Measurements from ENCODE around the gene SORCS2.

The SORCS2 gene

DNA sequence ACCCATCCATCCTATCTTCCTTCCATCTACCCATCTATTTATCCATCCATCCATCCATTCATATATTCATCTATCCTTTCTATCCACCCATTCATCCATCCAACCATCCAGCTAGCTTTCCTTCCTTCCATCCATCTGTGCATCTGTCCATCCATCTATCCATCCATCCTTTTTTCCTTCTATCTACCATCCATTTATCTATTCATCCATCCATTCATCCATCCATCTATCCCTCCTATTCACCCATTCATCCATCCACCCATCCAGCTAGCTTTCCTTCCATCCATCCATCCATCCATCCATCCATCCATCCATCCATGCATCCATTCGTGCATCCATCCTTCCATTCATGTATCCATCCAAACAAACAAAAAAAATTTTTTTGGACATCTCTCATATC, 123.6 kb downstream of the SORCS2 start:
- no peak overlapping the region for H2AFZ ChIP-seq (ENCODE audit: low read depth, low read length)
- H2BK120ac ChIP-seq (ENCODE audit: low read depth, low read length): no peak overlapping the region
- WGBS: 50% methylated on average over 1 of the region's 1 CpG
- H3K4me1 ChIP-seq (ENCODE audit: control insufficient read depth, insufficient read depth, low read depth, low read length): peaks cover 6% of the 10 kb centered on the region
- no peak overlapping the region for H3K18ac ChIP-seq (ENCODE audit: low read depth in 1 of 2, low read length in 2 of 2)
- H3K36me3 ChIP-seq (ENCODE audit: control insufficient read depth in 1 of 2, insufficient read depth in 2 of 2, low read depth in 1 of 2, low read length in 2 of 2): peaks cover 0 to 2% of the 10 kb centered on the region in 2 experiments
- H3K27ac ChIP-seq (ENCODE audit: low read length, poor library complexity, severe bottlenecking): no peak overlapping the region
- H3K27me3 ChIP-seq (ENCODE audit: control insufficient read depth in 1 of 2, insufficient read depth in 1 of 2, low read length in 2 of 2): peaks cover 12 to 17% of the 10 kb centered on the region in 2 experiments
- H3K4me2 ChIP-seq (ENCODE audit: low read length, poor library complexity, severe bottlenecking): no peak overlapping the region
- H3K9ac ChIP-seq (ENCODE audit: low read length): no peak overlapping the region
- no peak overlapping the region for H2BK15ac ChIP-seq (ENCODE audit: low read depth, poor library complexity, severe bottlenecking)
- no peak overlapping the region for H2BK12ac ChIP-seq (ENCODE audit: low read length in 2 of 2)
- H3K14ac ChIP-seq (ENCODE audit: low read length in 2 of 2): no peak overlapping the region
- H3K4me3 ChIP-seq (ENCODE audit: insufficient read depth in 1 of 2, low read depth in 1 of 2, low read length in 2 of 2): no peak overlapping the region
- H2BK5ac ChIP-seq (ENCODE audit: low read depth, low read length, poor library complexity, severe bottlenecking): no peak overlapping the region
- H2AK5ac ChIP-seq (ENCODE audit: low read length, severe bottlenecking): no peak overlapping the region
- H3K79me1 ChIP-seq (replicated peaks; ENCODE audit: low read length, poor library complexity, severe bottlenecking): no peaks in the 10 kb centered on the region
- no peak overlapping the region for H4K91ac ChIP-seq (ENCODE audit: low read length)
- no peak overlapping the region for H3K23ac ChIP-seq (ENCODE audit: low read length in 2 of 2)
- no peak overlapping the region for H3K4ac ChIP-seq (ENCODE audit: low read depth in 1 of 2, low read length in 2 of 2)
- no peak overlapping the region for H4K8ac ChIP-seq (ENCODE audit: low read length)
- peaks cover 30% of the 10 kb centered on the region for H3K9me3 ChIP-seq (ENCODE audit: control insufficient read depth, low read length)
- DNase-seq: no peak

DNA sequence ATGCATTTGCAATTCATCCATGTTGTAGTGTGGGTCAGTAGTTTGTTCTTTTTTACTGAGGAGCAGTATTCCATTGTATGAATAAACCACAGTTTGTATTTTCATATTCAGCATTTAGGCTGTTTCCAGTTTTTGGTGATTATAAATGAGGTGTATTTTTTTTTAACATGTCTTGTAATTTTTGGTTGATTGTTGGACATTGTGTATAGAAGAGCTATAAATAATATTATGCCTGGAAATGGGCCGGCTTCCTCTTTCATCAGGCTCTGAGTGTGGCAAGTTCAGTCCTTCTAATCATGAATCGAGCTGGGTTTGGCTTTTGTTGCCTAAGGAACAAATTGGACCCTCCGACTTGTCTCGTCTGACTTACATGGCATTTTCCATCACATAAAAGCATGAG, 126.7 kb downstream of the SORCS2 start:
- H3K4me1 ChIP-seq (ENCODE audit: control insufficient read depth, insufficient read depth, low read depth, low read length): peaks cover 1% of the 10 kb centered on the region
- H3K79me1 ChIP-seq (replicated peaks; ENCODE audit: low read length, poor library complexity, severe bottlenecking): no peaks in the 10 kb centered on the region
- H3K27ac ChIP-seq (ENCODE audit: low read length, poor library complexity, severe bottlenecking): no peak overlapping the region
- H3K4me3 ChIP-seq (ENCODE audit: insufficient read depth in 1 of 2, low read depth in 1 of 2, low read length in 2 of 2): no peak overlapping the region
- H3K18ac ChIP-seq (ENCODE audit: low read depth in 1 of 2, low read length in 2 of 2): no peak overlapping the region
- H3K4me2 ChIP-seq (ENCODE audit: low read length, poor library complexity, severe bottlenecking): no peak overlapping the region
- no peak overlapping the region for H3K14ac ChIP-seq (ENCODE audit: low read length in 2 of 2)
- H2BK5ac ChIP-seq (ENCODE audit: low read depth, low read length, poor library complexity, severe bottlenecking): no peak overlapping the region
- no peak overlapping the region for H3K23ac ChIP-seq (ENCODE audit: low read length in 2 of 2)
- H3K36me3 ChIP-seq (ENCODE audit: control insufficient read depth in 1 of 2, insufficient read depth in 2 of 2, low read depth in 1 of 2, low read length in 2 of 2): peaks cover 0 to 2% of the 10 kb centered on the region in 2 experiments
- no peak overlapping the region for H3K4ac ChIP-seq (ENCODE audit: low read depth in 1 of 2, low read length in 2 of 2)
- H2AK5ac ChIP-seq (ENCODE audit: low read length, severe bottlenecking): no peak overlapping the region
- peaks cover 4 to 13% of the 10 kb centered on the region in 2 experiments for H3K27me3 ChIP-seq (ENCODE audit: control insufficient read depth in 1 of 2, insufficient read depth in 1 of 2, low read length in 2 of 2)
- H2BK15ac ChIP-seq (ENCODE audit: low read depth, poor library complexity, severe bottlenecking): no peak overlapping the region
- WGBS: 38% methylated on average over 4 of the region's 4 CpGs
- H2AFZ ChIP-seq (ENCODE audit: low read depth, low read length): no peak overlapping the region
- H4K91ac ChIP-seq (ENCODE audit: low read length): no peak overlapping the region
- no peak overlapping the region for H2BK120ac ChIP-seq (ENCODE audit: low read depth, low read length)
- no peak overlapping the region for H2BK12ac ChIP-seq (ENCODE audit: low read length in 2 of 2)
- H3K9me3 ChIP-seq (ENCODE audit: control insufficient read depth, low read length): peaks cover 30% of the 10 kb centered on the region
- no peak overlapping the region for H4K8ac ChIP-seq (ENCODE audit: low read length)
- DNase-seq: no peak
- H3K9ac ChIP-seq (ENCODE audit: low read length): no peak overlapping the region

DNA sequence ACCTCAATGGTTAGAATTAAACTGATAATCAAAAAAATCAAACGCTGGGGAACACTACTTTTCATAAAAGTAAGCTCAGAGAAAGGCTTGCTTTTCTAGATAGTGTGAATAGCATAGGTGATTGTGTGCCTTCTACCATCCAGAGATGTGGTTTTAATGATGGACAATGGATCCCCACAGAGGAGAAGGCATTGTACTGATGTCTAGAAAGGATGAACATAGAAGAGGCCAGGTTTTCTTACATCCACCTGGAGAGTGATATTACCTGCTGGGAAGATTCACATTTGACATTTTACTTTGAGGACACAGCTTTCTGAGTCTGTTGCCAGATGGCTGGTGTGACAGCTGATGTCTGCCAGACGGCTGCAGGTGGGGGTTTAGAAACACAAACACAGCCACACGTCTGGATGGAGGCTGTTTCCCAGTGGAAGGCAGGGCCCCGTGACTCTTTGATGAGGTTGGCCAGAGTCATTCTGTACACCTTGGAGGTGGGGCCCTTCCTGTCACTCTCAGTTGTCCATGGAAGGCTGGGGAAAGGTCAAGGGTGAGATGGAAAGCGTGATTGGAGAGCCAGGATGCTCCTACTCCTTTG, 128.0 kb downstream of the SORCS2 start:
- no peak overlapping the region for H2BK15ac ChIP-seq (ENCODE audit: low read depth, poor library complexity, severe bottlenecking)
- no peak overlapping the region for H3K4ac ChIP-seq (ENCODE audit: low read depth in 1 of 2, low read length in 2 of 2)
- peaks cover 0 to 2% of the 10 kb centered on the region in 2 experiments for H3K36me3 ChIP-seq (ENCODE audit: control insufficient read depth in 1 of 2, insufficient read depth in 2 of 2, low read depth in 1 of 2, low read length in 2 of 2)
- peaks cover 12% of the 10 kb centered on the region for H3K4me1 ChIP-seq (ENCODE audit: control insufficient read depth, insufficient read depth, low read depth, low read length)
- no peaks in the 10 kb centered on the region for H3K79me1 ChIP-seq (replicated peaks; ENCODE audit: low read length, poor library complexity, severe bottlenecking)
- DNase-seq: no peak
- no peak overlapping the region for H4K8ac ChIP-seq (ENCODE audit: low read length)
- no peak overlapping the region for H2AFZ ChIP-seq (ENCODE audit: low read depth, low read length)
- no peak overlapping the region for H3K14ac ChIP-seq (ENCODE audit: low read length in 2 of 2)
- H3K27me3 ChIP-seq (ENCODE audit: control insufficient read depth in 1 of 2, insufficient read depth in 1 of 2, low read length in 2 of 2): peaks cover 17 to 25% of the 10 kb centered on the region in 2 experiments
- no peak overlapping the region for H2AK5ac ChIP-seq (ENCODE audit: low read length, severe bottlenecking)
- no peak overlapping the region for H3K23ac ChIP-seq (ENCODE audit: low read length in 2 of 2)
- H3K27ac ChIP-seq (ENCODE audit: low read length, poor library complexity, severe bottlenecking): no peak overlapping the region
- H4K91ac ChIP-seq (ENCODE audit: low read length): no peak overlapping the region
- no peak overlapping the region for H3K9ac ChIP-seq (ENCODE audit: low read length)
- no peak overlapping the region for H3K4me3 ChIP-seq (ENCODE audit: insufficient read depth in 1 of 2, low read depth in 1 of 2, low read length in 2 of 2)
- H3K18ac ChIP-seq (ENCODE audit: low read depth in 1 of 2, low read length in 2 of 2): no peak overlapping the region
- H2BK120ac ChIP-seq (ENCODE audit: low read depth, low read length): no peak overlapping the region
- peaks cover 30% of the 10 kb centered on the region for H3K9me3 ChIP-seq (ENCODE audit: control insufficient read depth, low read length)
- no peak overlapping the region for H2BK5ac ChIP-seq (ENCODE audit: low read depth, low read length, poor library complexity, severe bottlenecking)
- H2BK12ac ChIP-seq (ENCODE audit: low read length in 2 of 2): no peak overlapping the region
- WGBS: 51% methylated on average over 5 of the region's 5 CpGs
- no peak overlapping the region for H3K4me2 ChIP-seq (ENCODE audit: low read length, poor library complexity, severe bottlenecking)

DNA sequence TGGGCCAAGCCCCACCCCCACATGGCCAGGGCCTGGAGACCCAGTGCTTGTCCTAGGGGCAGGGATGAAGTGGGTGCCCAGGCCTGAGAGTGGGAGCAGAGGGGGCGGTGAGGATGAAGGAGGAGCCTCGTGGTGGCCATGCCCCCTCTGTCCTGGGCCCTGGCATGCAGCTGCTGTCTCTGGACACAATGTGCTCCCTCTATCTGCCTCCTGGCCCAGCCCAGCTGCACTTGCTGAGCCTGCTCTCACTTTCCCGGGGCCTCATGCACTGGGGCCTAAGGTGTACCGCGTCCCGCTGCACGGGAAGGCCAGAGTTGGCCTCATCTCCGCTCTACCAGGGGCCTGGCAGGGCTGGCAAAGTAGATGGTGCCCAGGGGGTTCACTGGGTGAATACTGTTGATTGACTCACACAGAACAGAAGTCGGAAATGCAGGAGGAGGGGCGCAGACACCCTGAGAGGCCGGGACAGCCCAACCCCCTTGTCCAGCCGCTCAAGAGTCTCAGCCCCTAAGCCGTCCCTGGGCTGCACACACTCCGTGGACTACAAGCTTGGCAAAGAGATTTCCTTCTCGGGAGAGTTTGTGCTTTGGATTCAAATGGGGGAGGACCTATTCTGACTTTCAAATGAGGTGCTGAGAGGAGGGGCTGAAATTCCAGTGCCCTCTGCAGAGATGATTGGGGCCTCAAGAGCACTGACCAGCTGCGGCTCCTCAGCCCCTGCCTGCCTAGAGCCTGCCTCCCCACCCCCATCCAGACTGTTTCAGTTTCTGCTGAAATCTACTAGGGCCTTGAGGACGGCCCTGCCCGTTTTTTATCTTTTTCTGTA, 130.0 kb downstream of the SORCS2 start:
- Histone ChIP-seq H3K4me2 (ENCODE audit: low read length, poor library complexity, severe bottlenecking) (no peak overlapping the region), H3K4ac (ENCODE audit: low read depth in 1 of 2, low read length in 2 of 2) (no peak overlapping the region), H2BK120ac (ENCODE audit: low read depth, low read length) (no peak overlapping the region), H3K27ac (ENCODE audit: low read length, poor library complexity, severe bottlenecking) (no peak overlapping the region), H3K23ac (ENCODE audit: low read length in 2 of 2) (no peak overlapping the region), H3K4me3 (ENCODE audit: insufficient read depth in 1 of 2, low read depth in 1 of 2, low read length in 2 of 2) (no peak overlapping the region), H3K9me3 (ENCODE audit: control insufficient read depth, low read length) (peaks cover 23% of the 10 kb centered on the region), H2AFZ (ENCODE audit: low read depth, low read length) (no peak overlapping the region), H3K4me1 (ENCODE audit: control insufficient read depth, insufficient read depth, low read depth, low read length) (peaks cover 15% of the 10 kb centered on the region), H3K14ac (ENCODE audit: low read length in 2 of 2) (no peak overlapping the region), H2AK5ac (ENCODE audit: low read length, severe bottlenecking) (no peak overlapping the region), H2BK15ac (ENCODE audit: low read depth, poor library complexity, severe bottlenecking) (no peak overlapping the region), H3K27me3 (ENCODE audit: control insufficient read depth in 1 of 2, insufficient read depth in 1 of 2, low read length in 2 of 2) (peaks cover 26 to 30% of the 10 kb centered on the region in 2 experiments), H2BK12ac (ENCODE audit: low read length in 2 of 2) (no peak overlapping the region), H2BK5ac (ENCODE audit: low read depth, low read length, poor library complexity, severe bottlenecking) (no peak overlapping the region), H4K8ac (ENCODE audit: low read length) (no peak overlapping the region), H4K91ac (ENCODE audit: low read length) (no peak overlapping the region), H3K79me1 (replicated peaks; ENCODE audit: low read length, poor library complexity, severe bottlenecking) (no peaks in the 10 kb centered on the region), H3K36me3 (ENCODE audit: control insufficient read depth in 1 of 2, insufficient read depth in 2 of 2, low read depth in 1 of 2, low read length in 2 of 2) (peaks cover 0 to 2% of the 10 kb centered on the region in 2 experiments), H3K18ac (ENCODE audit: low read depth in 1 of 2, low read length in 2 of 2) (no peak overlapping the region), H3K9ac (ENCODE audit: low read length) (no peak overlapping the region)
- DNase-seq: no peak
- WGBS: 69% methylated on average over 17 of the region's 18 CpGs

All from mesenchymal stem cell (in vitro differentiated cells and primary cell).